Upper lobe of left lung (tissue), 6 donors: ENCODE results near the gene ALDH3A2. TPM values are rescaled to one million over a fixed set of nuclear protein-coding genes. Genes with fewer than 3 reads are reported as not detected.

Experiments used
- ATAC-seq, 2 donors: fragments of 200-7000 bp; cut with Tn5 transposase; one replicate each; pipeline ENCODE4 v1.9.1; 2022; ENCODE audit warnings: mild to moderate bottlenecking in 2 of 2, moderate library complexity in 2 of 2; ENCODE audit not compliant: low FRiP score in 2 of 2
- DNase-seq, 2 donors: peaks; one replicate each; pipeline ENCODE4 v3.0.0-alpha.2; 2019 to 2020
- H3K27ac ChIP-seq, 4 donors: fragments of 200-600 bp; sonication (generic); one replicate each; pipeline ENCODE4 v1.5.1; 2016 to 2019
- H3K27me3 ChIP-seq, 4 donors: fragments of 200-600 bp; sonication (generic); one replicate each; pipeline ENCODE4 v1.5.1; 2017 to 2019
- H3K36me3 ChIP-seq, 4 donors: fragments of 200-600 bp; sonication (generic); one replicate each; pipeline ENCODE4 v1.5.1; 2016 to 2019
- H3K4me1 ChIP-seq, 4 donors: fragments of 200-600 bp; sonication (generic); one replicate each; pipeline ENCODE4 v1.5.1; 2018 to 2019
- H3K4me3 ChIP-seq, 4 donors: fragments of 200-600 bp; sonication (generic); one replicate each; pipeline ENCODE4 v1.5.1; 2017 to 2019; ENCODE audit warnings: mild to moderate bottlenecking in 2 of 4, moderate library complexity in 1 of 4
- H3K9me3 ChIP-seq, 4 donors: fragments of 200-600 bp; sonication (generic); one replicate each; pipeline ENCODE4 v1.5.1; 2018 to 2019
- CTCF ChIP-seq, 6 experiments: fragments of 450-650 bp in 4 of 6; fragments of 200-600 bp in 2 of 6; sonication (generic) in 2 of 6; IDR thresholded peaks; one replicate each; pipeline ENCODE4 v1.5.1; 2016 to 2019; ENCODE audit warnings: antibody characterized with exemption in 6 of 6
- EP300 ChIP-seq, 4 donors: sonication (generic); formaldehyde crosslinking; IDR thresholded peaks; one replicate each; pipeline ENCODE4 v1.5.1; 2017; ENCODE audit warnings: antibody characterized with exemption in 4 of 4, control low read depth in 2 of 4
- POLR2A ChIP-seq, 4 donors: fragments of 450-650 bp; IDR thresholded peaks; one replicate each; pipeline ENCODE4 v1.5.1; 2016 to 2017; ENCODE audit warnings: antibody characterized with exemption in 4 of 4, mild to moderate bottlenecking in 2 of 4
- POLR2AphosphoS5 ChIP-seq, 2 donors: sonication (generic); formaldehyde crosslinking; IDR thresholded peaks; one replicate each; pipeline ENCODE4 v1.5.1; 2017; ENCODE audit warnings: antibody characterized with exemption in 2 of 2
- WGBS, 2 donors: methylation state at CpG; one replicate each; pipeline ENCODE4 v1.1.5; 2017 to 2018; 5-methylcytosine and 5-hydroxymethylcytosine counted together
- total RNA-seq, 6 donors: library from RNA; depleted of rRNA in 4 of 6; stranded (reverse); fragments of >200 nt in 4 of 6; gene quantifications; one replicate each; pipeline versions ENCODE4 v1.1.0 to v1.2.1, GENCODE V29; 2016 to 2021
- donor health status: DM: no; HTN: no; CAD: no; lungs with moderate emphysema.
- donor health status: DM: no; HTN: yes; CAD: no; lungs with severe emphysema.

Gene ALDH3A2
- total RNA-seq, 6 donors from 2014 or later: 116 to 313 (median 194) TPM

GRCh38 chr17:19642373-19642893 lies 6.1 kb upstream of the ALDH3A2 start:
- Histone ChIP-seq H3K36me3 (no peaks in the 10 kb centered on the region), H3K9me3 (no peaks in the 10 kb centered on the region), H3K4me3 (no peak overlapping the region), H3K27me3 (no peaks in the 10 kb centered on the region), H3K4me1 (peaks cover 8 to 20% (median 10%) of the 10 kb centered on the region in 4 donors), H3K27ac (no peak overlapping the region)
- WGBS, 2 donors: 69 to 82% methylated on average over 5 of the region's 5 CpGs
- TF ChIP-seq POLR2A (IDR thresholded peaks at IDR 0.05) (no peak), EP300 (IDR thresholded peaks at IDR 0.05) (no peak), POLR2AphosphoS5 (IDR thresholded peaks at IDR 0.05) (no peak), CTCF (IDR thresholded peaks at IDR 0.05) (no peak)
- DNase-seq (no peak), ATAC-seq (no peak)

GRCh38 chr17:19644493-19645210 lies 3.9 kb upstream of the ALDH3A2 start:
- Histone ChIP-seq H3K27me3 (no peaks in the 10 kb centered on the region), H3K4me1 (peaks cover 18 to 31% (median 20%) of the 10 kb centered on the region in 4 donors), H3K36me3 (no peaks in the 10 kb centered on the region), H3K27ac (no peak overlapping the region), H3K4me3 (no peak overlapping the region), H3K9me3 (no peaks in the 10 kb centered on the region)
- TF ChIP-seq POLR2A (IDR thresholded peaks at IDR 0.05) (no peak), POLR2AphosphoS5 (IDR thresholded peaks at IDR 0.05) (no peak), CTCF (IDR thresholded peaks at IDR 0.05) (no peak), EP300 (IDR thresholded peaks at IDR 0.05) (no peak)
- 80 to 90% methylated on average over 5 of the region's 5 CpGs for WGBS, 2 donors
- DNase-seq: no peak
- ATAC-seq: no peak

DNA sequence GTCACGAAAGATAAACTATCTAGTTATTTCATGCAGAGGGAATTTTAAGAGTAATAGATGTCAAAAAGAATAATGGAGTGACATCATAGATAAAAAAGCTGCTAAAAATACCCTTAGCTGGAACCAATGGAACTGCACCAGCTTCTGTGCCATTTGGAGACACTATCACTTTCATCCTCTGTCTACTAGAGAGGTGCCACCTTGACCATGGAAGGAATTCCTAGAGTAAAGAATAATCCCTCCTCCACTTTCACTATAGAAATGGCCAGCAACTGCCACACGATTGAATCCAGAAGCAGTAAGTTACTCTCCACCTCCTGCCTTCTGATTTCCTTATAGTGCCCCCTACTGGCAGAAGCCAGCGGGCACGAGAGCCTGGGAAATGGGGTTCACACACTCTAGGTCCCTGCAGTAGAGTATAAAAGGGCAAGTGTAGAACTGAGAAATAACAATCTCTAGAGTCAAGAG lies 2.8 kb upstream of the ALDH3A2 start:
- 20 to 21% methylated on average over 4 of the region's 4 CpGs for WGBS, 2 donors
- DNase-seq (peak in 1 of 2 donors; percentile 43), ATAC-seq (no peak)
- H3K36me3 ChIP-seq: no peaks in the 10 kb centered on the region
- no peaks in the 10 kb centered on the region for H3K9me3 ChIP-seq
- H3K27me3 ChIP-seq: no peaks in the 10 kb centered on the region
- H3K27ac ChIP-seq: no peak overlapping the region
- peak; percentile 28 to 60 (median 39) for TF ChIP-seq CTCF (IDR thresholded peaks at IDR 0.05)
- TF ChIP-seq POLR2A (IDR thresholded peaks at IDR 0.05): no peak
- no peak for TF ChIP-seq POLR2AphosphoS5 (IDR thresholded peaks at IDR 0.05)
- no peak for TF ChIP-seq EP300 (IDR thresholded peaks at IDR 0.05)
- no peak overlapping the region for H3K4me3 ChIP-seq
- peaks cover 28 to 39% (median 31%) of the 10 kb centered on the region in 4 donors for H3K4me1 ChIP-seq

- Histone ChIP-seq H3K9me3 (no peaks in the 10 kb centered on the region), H3K36me3 (peaks cover 0 to under 1% (median 0%) of the 10 kb centered on the region in 4 donors), H3K4me3 (peak overlapping the region in 3 of 4 donors; percentile 81 to 96 (median 89)), H3K27me3 (no peaks in the 10 kb centered on the region), H3K4me1 (peaks cover 38 to 49% (median 42%) of the 10 kb centered on the region in 4 donors), H3K27ac (peak overlapping the region; percentile 94 to 98 (median 96))
- TF ChIP-seq POLR2AphosphoS5 (IDR thresholded peaks at IDR 0.05) (no peak), POLR2A (IDR thresholded peaks at IDR 0.05) (no peak), CTCF (IDR thresholded peaks at IDR 0.05) (no peak), EP300 (IDR thresholded peaks at IDR 0.05) (no peak)
- no peak for ATAC-seq
- DNase-seq: no peak
- 69 to 73% methylated on average over 4 of the region's 4 CpGs for WGBS, 2 donors
These were observed 1.5 kb upstream of the ALDH3A2 start for GRCh38 chr17:19646788-19647696.
